Hematopoietic multipotent progenitor cell treated with erythropoietin and hydrocortisone succinate and interleukin-3 and kit ligand, for 17 days (in vitro differentiated cells): ENCODE measurements around the gene CADM2.

Experiments
- DNase-seq: peaks from one replicate; pipeline ENCODE4 v3.0.0-alpha.2; 2015; ENCODE audit warnings: low spot score

Gene CADM2

DNA sequence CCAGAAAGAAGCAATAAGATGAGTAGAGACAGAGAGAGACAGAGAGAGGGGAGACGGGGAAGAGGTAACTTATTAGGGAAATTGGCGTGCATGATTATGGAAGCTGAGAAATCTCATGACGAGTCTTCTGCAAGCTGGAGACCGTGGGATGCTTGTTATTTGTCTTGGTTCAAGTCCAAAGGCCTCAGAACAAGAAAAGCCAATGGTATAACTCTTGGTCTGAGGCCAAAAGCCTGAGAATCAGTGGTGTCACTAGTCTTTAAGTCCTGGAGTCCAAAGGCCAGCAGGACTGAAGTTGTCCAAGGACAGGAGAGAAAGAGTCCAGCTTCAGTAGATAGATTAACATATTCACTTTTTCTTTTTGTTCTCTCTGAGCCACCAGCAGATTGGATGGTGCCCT lies 613.6 kb downstream of the CADM2 start:
- DNase-seq = no peak

DNA sequence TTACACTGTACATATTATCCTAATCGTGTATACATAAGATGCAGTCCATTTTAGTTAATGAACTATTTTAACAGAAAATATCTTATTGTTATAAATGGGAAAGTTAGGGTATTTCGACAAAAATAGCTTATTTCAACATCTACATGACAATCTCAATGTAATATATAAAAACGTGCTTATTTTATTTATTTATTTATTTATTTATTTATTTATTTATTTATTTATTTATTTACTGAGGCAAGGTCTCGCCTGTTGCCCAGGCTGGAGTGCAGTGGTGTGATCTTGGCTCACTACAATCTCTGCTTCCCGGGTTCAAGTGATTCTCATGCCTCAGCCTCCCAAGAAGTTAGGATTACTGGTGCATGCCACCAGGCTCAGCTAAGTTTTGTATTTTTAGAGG lies 614.2 kb downstream of the CADM2 start:
- no peak for DNase-seq

DNA sequence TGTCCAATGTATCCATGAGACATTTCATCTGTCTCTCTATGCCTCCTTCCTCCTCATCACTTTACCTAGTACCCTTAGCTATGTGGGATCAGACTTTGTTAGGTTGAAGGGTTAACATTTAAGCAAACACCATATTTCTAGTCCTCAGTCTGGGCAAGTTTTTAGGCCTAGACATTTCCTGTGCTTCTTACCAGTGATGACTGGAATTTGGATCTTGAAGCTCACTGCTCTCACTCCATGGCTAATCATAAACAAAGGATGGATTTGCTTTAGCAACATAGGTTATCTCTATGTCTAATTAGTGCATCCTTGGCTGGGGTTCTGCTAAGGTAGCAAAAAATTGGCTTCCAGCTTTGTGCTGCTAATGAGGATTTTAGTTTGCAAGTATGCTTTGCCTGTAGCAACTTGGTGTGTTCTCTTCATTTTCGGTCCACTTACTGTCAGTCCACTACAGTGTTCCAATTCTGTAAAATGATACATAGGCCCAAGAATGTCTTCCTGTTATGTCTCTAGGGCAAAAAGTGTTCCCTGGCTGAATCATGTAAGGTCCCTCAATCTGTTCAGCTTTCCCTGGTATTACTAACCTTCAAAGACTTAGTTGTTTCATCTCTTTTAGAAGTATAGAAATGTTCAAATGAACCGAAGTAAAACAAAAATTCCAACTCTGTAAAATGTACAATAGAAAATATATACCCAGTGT lies 615.4 kb downstream of the CADM2 start:
- no peak for DNase-seq

DNA sequence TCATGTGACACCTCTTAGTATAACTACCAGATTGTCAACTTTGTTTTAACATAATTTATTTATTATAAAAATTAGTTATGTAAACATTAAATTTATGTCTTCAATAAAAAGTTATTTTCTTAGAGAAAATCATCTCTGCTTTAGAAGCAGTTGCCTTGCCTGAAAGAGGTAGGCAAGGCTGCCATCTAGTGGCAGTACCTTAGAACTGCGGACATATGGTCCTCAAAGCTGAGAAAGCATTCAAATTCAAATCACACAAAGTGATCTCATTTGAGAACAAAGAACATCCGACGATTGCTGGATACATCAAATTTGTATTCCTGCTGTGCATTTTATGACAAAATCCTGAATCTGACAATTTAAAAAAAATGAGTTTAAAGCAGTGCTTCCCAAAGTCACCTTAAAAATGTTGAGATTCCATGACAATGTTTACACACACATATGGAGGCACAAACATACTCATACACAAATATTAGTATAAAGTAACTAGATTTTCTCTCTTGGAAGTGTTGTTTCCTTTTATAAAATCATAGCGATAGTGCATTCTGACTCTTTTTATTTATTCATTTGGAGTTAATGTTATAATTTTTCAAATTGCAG lies 617.4 kb downstream of the CADM2 start:
- DNase-seq = peak; percentile 56

DNA sequence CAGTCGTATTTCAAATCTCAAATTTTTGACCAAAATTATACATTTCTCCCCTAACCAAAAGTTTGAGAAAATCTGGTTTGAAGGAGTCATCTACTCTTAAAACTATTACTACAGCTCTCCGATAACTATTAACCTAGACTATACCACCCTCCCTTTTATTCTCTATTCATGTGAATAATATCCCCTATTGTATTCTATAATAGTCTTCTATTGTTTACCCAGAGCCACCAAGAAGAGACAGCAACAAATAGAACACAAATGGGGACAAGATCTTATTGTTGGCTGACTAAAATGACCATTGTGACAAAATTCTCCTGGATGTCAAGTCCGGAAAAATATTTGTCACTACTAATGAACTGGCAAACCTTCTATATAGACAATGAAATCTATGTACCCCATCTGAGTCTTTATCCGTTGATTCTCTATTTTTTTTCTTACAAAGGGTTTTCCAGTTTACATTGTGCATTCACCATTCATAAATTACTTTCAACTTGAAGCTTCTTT lies 618.0 kb downstream of the CADM2 start:
- no peak for DNase-seq

DNA sequence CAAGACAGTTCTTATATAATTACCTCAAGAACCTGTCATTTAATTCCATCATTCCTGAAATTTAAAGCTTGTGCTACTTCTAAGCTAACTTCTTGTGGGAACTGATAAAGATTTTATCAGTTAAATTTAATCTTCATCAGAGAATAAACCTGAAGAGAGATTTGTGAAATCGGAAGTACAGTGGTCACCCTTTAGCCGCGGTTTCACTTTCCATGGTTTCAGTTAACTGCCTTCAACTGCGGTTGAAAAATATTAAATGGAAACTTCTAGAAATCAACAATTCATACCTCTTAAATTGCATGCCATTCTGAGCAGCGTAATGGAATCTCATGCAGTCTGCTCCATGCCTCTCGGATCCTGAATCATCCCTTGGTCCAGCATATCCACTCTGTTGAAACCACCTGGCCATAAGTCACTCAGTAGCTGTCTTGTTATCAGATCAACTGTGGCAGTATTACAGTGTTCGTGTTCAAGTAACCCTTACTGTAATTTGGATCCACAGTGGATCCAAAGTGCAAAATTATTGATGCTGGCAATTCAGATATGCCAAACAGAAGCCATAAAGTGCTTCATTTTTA lies 626.1 kb downstream of the CADM2 start:
- no peak for DNase-seq

DNA sequence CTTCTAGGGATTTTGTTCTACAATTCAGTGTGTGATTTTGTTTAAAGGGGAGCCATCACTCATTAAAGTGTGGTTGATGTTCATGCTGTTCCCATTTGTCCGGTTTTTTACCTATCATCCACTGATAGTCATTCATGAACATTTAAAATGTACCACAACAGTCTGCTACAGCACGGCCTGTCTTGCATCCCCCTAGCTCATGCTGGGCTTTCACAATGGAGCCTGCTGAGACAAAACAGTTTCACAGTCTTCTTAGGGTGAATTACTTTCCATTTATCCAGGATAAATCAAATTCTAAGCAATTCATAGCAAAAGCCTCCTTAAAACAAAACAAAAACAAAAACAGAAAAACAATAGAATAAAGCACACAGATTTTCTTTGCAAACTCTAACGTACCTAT lies 627.2 kb downstream of the CADM2 start:
- DNase-seq = no peak

DNA sequence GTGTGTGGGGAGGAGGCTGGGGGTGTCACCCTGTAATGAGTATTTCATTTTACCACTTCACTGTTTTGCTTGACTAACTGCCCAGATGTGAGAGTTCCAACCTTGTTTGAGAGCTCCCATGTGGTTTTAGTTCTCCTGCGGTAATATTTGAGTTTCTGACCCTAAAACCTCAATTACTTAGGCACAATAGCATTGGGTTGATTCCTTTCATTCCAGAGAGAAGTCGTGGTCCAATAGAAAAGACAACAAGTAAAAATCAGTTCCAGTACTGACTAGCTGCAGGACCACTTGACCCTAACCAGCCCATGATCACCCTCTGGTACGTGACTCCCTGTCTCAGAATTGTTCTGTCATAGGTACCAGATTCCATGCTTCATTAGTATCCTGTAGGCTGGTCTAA lies 630.4 kb downstream of the CADM2 start:
- no peak for DNase-seq

DNA sequence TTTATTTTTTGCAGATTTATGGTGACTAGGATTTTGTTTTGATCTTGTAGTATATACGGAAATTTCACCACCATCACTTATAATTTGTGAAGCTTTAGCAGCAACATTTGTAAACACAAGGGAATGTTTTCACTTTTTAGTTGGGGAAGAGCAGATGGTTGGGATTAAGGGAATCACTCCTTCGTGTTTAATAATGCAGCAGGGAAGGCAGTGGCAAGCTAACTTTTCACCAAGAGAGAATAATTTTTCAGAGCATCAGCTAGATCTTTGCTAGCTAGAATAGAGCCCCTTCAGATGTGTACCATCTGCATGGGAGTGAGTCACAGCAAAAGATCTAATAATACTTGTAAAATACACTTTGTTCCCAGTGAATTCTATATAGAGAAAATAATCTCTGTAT lies 632.7 kb downstream of the CADM2 start:
- DNase-seq = no peak

DNA sequence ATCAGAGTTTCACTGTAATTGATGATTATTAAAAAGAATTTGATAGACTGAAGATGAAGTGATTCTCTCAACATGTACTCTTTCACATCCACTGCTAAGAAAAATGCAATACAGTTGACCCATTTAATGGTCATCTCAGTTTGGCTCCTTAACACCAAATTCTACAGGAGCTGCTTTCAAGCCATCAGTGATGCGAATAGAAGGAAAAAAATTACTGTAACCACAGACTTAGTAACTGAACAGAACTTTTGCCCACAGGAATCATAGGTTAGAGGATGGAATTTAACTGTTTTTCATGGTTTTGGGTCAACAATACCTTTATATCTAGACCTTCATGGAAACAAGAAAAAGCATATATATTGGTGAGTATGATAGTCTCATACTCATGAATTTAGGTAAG lies 633.5 kb downstream of the CADM2 start:
- no peak for DNase-seq

DNA sequence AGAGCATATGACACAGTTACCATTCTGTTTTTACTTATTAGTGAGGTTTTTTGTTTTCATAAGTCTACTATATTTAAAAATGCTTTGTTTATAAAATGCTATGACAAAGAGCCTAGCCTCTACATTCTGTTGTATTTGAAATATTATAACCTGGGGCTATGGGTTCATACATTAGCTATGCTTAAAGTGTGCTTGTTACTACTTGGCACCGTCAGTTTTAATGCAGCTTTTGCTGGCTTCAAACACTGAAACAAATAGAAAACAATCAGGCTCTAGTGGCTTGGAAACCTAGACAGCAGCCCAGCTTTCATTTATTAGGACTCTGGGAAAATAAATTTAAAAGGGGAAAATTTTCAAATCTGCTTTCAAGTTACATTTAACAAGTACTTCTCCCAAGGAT lies 635.9 kb downstream of the CADM2 start:
- DNase-seq = no peak

DNA sequence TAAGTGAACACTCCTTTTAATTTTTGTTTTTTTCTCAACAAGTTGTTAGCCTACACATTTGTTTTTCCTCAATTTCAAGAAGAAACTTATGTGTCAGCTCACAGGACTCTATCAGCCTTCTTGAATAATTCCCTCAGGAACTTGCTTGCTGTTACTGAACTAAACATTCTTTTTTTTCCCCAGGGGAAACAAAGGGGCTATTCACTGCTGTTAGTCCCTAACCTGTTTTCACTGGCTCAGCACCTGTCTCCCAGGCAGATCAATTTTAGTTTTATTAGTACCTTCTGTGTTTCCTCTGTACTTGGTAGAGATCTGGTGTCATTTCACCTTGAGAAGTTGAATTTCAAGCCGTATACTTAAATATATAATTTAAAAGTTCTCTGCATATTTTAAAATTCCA lies 644.6 kb downstream of the CADM2 start:
- DNase-seq = no peak

DNA sequence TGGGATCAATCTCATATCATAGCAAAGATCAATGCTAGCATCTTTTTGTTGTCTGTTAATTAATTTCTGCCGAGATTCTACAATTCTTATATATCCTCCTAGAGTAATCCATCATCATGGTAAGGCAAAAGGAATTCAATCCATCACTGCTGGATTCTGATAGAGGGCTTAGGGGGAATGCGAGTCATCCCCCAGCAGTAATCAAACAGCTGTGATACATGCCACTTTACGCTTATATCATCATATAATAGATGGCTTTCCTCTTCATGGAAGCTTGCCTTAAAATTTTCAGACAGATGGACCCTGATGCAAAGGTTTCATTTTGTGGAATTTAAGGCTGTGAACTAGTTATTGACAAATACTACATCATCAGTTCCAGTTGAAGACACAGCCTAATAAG lies 645.9 kb downstream of the CADM2 start:
- no peak for DNase-seq

DNA sequence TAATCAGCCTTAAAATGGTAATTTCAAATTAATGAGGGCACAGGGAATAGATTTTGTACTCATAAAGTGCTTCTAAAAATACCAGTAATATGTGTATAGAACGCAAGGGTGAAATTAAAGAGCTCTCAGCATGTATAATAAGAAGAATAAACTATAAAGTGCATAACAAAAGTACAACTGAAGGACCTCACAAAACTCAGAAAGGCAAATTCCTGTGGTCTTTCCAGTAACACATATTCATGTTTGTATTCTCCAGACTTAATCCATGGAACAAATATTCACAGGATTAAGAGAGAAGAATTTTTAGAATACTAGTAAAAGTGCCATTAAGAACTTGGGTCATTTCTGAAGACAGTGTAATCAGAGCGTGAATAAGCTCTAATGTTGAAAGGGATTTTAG lies 646.3 kb downstream of the CADM2 start:
- no peak for DNase-seq

DNA sequence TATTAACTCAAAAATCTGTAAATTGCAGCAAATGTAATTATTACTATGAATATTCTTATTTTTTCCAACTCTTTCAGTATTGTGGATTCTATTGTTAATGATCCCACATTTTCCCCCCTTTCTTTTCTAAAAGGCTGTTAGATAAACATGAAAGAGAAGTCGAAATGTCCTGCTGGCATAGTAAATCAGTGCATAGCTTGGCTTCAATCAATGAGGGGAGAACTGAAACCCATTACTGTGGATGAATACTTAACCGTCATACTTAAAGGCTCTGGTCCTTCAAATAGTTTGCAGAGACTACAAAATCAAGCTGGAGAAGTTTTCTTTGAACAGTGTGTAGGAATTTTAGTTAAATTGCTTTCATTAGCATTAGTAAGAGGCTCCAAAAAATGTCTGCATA lies 667.9 kb downstream of the CADM2 start:
- no peak for DNase-seq

DNA sequence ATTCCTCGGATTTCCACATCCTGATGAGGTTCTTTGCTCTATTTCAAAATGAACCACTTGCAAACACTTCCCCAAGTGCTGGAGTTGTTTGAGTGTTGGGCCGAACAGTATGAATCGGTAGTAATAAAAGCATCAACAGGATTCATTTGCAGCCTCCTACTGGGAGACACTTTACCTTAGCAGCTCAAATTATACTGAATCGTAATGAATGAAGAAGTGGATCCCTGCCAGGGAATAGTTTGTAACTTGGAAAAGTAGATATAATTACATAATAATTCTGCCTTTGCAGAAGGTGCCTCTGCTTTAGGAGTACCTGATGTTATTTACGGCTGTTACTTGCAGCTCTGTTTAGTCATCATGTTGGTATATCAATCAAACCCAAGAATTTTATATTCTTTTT lies 669.1 kb downstream of the CADM2 start:
- DNase-seq = no peak

DNA sequence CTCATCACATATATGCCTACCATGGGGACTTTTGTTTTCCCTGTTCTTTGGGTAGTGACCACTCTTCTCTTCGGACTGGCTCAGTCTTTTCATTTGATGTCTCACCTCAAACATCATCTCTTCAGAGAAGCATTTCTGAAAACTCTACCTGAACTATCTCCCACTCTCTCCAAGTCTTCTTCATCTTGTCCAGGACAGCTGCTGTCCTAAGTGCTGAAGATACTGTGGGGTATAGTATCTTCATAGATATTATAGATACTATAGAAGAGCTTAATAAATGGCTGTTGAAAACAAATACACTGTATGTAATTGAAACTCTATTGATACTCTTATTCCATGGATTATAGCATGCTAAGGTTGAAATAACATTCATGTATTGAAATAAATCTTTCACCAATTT lies 672.3 kb downstream of the CADM2 start:
- DNase-seq = no peak

DNA sequence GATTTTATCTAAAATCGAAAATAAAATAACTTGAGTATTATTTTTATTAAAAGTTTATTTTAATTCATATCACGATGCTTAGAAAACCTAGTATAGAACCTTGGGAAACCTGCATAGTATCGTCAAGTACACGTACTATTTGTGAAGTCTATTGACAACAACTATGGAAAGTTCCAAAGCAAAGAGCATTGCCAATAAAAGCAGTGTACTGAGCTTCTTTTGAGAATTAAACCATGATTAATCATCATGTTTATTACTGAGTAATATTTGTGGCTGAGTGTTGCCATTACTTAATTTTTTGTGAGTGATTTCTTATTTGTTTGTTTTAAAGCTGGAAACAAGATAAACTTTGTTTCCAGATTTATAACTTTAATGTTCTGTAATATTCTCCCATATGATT lies 674.1 kb downstream of the CADM2 start:
- DNase-seq = no peak

DNA sequence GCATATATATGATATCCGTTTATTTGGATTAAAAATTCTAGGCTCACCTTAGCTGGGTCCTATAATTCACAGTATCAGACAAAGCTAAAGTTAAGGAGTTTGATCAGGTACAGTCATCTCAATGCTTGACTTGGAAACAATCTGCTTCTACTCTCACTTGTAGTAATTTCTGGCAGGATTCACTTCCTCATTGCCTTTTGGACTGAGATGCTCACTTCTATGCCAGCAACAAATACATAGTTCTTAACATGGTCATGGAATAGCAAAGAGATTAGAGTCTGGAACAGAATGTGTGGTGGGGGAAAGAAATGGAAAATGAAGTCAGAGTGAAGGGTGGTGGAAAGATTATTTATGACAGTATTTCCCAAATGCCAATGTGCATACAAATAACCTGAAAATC lies 693.6 kb downstream of the CADM2 start:
- no peak for DNase-seq

DNA sequence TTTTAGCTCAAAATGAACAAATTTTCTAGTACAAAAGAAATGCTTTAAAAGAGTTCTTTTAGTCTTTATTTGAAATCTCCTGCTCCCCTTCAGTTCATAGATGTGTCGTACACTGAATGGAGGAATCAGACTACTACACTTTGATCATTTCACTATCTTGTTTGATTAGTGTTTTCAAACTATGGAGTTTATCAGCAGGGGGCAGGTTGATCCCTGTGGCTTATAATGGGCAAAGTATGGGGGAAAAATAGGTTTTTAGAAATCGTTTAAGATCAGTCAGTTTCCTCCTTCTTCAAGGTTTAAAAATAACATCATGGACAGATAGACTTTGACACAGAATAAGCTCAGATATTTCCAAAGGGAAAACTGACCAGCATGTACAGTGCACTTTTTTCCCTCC lies 701.7 kb downstream of the CADM2 start:
- DNase-seq = no peak

DNA sequence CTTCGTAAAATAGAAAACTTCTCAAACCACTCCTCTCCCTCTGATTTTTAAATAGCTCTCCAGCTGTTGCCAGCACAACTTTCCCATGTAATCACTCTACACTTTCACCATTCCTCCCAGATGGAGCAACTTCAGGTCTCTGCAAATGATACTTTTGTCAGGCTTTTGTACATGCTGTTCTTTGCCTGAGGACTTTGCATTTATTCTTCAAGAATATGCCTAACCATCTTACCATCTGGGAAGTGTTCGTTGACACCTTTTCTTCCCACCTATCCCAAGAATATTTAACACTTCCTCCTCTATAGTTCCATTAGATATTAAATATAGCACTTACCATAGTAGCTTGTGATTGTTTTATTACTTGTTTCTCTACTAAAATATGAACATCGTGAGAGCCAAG lies 703.7 kb downstream of the CADM2 start:
- DNase-seq = no peak

DNA sequence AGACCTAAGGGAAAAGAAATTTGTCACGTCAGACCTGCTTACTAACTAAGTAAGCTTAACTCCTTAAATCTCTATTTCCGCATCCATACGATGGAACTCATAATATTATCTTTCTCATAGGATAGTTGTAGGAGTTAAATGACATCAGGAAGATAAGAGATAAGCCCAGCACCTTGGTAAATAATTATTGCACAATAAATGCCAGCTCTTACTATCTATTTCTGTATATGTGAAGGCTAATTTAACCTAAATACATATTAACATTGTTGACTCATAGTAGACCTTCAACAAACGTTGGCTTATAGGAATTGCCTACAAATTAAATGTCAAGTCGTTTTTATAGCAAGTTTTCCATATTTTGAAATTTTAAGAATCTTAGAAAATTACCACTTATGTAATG lies 709.0 kb downstream of the CADM2 start:
- DNase-seq = no peak

DNA sequence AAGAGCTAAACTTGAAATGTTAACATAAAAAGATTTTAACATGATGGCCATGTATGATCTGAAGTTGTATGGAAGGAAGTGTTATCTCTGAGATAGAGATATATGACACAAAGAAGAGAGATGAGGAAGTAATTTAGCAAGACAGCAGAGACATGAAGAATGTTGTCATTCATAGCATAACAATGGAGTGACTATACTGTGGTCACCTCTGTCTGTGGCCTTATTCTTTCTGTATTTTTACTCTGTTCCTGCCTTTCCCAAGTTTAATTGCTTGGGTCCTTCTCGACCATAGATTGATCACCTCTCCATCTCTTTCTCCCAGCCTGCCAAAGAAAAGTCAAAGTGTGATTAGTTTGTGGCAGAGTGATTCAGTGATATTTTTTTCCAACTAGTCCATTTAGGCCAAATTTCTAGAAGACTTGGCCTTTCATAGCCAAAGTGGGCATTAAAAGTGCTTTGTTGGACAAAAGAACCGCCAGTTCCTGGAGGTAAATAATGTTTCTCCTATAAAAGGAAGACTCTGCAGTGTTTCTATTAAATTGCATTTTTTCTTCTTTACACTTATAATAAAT lies 711.9 kb downstream of the CADM2 start:
- DNase-seq = no peak
